Fibroblast of skin of right biceps (primary cell): ENCODE measurements around the gene CLCN2.
A peak's percentile ranks its signal among the peaks of the same experiment; 100 is the strongest.

Experiments
- DNase-seq: peaks from one replicate; pipeline ENCODE4 v3.0.0-alpha.2; 2013

The CLCN2 gene

DNA sequence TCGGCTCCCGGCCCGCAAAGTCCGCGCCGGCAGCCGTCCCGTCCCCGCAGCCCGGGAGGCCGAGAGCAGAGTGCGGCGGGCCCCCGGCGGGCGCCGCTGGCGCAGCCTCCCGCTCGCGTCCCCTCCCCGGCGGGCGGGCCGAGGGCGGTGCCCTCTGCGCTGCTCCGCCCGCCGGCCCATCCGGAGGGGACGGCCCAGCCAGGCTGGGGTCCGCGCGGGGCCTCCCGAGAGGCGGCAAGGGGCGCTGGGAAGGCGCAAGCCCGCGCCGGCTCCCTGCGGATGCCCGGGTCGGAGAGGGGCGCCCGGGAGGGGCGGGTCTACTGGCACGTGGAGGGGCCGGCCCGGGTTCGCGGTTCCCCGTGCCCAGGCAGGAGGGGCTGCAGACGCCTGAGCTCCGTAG, at the start of gene CLCN2, which contains the start of gene POLR2H:
TSS of gene CLCN2 (minus strand) at position 74 of the 400 bp plus-strand sequence. CDS start 126 bp downstream, outside the sequence.
TSS of gene POLR2H (plus strand) at position 179 of the 400 bp plus-strand sequence. CDS start 1,783 bp downstream, outside the sequence.
- DNase-seq = peak; percentile 63

DNA sequence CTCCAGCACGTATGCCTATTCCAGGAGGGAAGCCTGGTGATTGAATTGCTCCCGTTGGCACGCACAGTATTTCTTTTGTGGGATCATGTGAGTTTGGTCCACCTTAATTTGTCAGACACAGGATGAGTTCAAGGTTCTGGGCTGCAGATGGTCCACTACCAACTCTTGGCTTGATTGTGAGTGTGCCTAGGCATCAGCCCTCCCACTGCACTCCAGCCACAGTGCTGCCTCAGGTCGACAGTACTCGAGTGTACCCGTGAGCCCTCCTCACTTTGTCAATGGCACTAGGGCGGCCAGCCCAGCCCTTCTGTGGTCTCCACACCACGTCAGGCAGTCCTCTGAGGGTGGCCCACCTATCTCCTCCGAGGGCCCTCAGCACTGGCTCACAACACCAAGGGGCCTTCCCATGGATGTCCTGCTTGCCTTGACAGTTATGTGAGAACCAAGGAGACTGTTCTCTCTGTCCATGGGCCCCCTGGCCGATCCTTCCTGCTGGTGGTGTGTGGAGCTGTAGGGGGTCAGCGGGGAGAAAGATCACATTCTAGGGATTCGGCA, 48.6 kb upstream of the CLCN2 start:
- DNase-seq = no peak

DNA sequence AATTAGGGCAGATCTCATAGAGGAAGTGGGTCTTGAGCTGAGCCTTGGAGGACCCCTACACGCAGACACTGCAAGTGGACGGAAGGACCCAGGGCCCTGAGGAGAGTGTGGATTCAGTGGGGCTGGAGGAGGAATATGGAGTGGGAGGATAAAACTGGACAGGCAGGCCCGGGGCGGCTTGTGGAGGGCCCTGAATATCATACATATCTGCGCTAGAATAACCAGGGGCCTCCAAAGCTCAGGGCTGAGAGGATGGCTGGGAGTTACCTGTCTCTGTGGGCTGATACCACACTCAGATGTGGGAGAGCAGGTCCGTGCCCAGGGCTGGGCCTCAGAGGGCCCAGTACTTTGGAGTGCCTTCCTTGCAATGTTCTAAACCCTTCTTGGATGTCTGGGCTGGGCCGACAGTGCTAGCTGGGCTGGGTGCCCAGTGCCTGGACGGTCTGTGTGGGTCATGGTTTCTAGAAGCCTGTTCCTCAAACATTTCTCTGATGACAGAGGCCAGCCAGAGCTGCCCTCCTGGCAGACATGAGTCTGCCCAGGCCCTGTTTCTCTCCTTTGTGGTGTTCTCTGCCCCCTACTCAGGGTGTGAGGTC, 48.0 kb upstream of the CLCN2 start:
- no peak for DNase-seq

DNA sequence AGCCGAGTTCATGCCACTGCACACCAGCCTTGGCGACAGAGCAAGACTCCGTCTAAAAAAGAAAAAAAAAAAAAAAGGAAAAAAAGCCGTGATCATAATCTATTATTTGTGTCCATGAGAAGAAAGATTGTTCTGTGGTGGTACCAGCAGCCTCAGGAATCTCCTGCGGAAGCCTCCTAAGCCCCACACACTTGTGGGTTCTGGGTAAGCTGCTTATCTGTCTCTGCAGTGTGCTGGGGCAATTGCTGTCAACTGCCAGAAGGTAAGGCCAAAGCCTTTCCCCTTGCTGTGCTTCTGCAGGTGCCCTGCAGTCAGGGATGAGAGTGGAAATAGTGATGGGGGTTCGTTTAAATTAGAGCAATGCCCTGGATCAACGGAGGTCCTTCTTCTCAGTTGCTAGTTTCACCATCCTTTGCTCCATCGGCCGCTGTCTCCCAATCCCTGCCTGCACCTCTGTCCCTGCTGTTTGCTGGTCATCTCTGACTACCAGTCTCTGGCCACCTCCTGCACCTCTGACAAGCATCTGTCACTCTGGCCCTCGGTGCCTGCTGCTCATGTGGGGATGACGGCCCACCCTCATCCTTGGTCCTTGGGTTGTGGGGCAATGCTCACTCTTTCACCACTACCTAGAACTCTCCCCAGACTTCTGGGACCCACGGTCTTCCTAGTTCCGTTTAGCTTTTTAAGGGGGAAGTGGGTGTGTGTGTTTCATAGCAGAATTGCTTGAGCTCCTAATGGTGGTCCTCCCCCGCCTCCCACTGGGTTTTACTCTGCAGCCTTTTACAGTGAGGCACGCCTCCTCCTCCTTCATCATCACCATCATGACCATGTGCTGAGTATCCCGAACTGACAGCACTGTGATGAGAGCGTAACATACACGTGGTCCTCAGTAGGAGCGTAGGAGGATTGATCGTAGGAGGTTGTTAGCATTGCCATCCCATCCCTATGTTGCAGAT, 43.9 kb upstream of the CLCN2 start:
- DNase-seq = no peak

DNA sequence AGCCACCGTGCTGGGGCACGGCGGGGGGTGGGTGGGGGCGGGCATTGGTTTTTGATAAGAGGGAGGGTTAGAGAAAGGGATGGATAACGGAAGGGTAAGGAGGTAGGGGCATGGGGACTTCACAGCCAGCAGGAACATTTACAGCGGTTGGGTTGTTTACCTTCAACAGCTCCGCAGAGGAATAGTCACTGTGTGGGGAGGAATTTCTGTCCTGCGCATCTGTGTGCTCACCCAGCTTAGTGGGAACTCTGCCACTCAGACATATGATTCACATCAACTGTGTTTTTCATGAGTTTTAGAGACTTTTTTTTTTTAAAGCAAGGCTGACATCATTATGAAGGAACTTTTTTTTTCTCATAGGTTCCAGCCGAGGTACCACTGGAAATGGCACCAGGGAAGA, 38.0 kb upstream of the CLCN2 start:
- DNase-seq = peak; percentile 94

DNA sequence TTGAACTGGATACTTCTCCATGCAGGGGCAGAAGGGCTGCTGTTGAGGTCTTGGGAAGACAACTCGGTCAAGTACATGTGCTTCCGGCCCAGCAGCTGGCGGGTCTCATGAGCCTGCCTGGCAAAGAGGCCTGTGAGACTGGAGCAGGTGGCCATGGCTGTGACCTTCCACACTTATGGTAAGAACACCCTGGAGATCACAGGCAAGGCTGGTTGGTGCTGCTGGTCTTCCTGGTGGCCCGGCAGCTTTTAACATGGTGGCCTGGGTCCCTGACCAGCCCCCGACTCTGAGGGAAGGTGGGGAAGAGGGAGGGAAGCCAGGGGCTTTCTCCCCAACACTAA, 33.9 kb upstream of the CLCN2 start:
- no peak for DNase-seq

DNA sequence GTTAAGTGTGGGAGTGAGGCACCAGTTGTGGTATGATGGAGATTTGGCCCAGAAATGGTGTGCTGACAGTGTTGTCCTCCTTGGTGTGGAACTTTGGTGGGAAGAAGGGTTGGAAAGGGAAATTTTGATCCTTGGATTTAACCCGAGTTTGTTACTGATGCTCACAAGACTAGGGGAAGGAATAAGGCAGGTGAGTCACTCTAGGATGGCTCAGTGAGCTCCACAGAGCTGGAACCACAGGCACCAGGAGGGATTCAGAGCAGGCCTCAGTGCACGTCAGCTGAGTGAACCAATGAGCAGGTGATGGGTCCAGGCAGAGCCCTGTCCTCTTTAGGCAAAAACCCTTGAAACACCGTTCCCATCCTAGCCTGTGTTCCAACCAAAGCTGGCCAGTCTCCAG, 29.9 kb upstream of the CLCN2 start:
- no peak for DNase-seq

DNA sequence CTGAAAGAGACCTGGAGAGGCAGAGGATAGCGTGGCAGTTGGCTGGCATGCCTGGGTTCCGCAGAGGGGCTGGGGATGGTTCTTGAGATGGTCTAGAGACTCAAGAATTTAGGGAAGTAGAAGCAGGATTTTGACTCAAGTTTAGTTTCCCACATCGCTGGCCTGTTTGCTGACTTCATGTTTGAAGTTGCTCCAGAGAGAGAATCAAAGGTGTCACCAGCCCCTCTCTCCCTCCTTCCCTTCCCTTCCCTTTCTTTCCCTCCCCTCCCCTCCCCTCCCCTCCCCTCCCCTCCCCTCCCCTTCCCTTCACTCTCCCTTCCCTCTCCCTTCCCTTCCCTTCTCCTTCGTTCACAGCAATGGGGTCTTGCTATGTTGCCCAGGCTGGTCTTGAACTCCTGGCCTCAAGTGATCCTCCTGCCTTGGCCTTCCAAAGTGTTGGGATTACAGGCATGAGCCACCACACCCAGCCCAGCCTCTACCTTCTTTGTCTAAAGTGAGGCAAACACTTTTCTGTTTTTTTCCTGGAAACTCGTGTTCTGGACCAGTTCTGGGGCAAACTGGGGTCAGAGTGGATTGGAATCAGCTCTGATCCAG, 28.6 kb upstream of the CLCN2 start:
- DNase-seq = no peak

DNA sequence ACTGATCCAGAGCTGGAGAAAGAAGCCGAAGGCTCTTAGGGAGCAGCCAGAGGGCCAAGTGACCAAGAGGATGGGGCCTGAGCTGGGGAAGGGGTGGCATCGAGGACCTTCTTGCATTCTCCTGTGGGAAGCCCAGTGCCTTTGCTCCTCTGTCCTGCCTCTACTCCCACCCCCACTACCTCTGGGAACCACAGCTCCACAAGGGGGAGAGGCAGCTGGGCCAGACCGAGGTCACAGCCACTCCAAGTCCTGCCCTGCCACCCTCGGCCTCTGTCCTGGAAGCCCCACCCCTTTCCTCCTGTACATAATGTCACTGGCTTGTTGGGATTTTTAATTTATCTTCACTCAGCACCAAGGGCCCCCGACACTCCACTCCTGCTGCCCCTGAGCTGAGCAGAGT, 28.0 kb upstream of the CLCN2 start:
- DNase-seq = no peak

DNA sequence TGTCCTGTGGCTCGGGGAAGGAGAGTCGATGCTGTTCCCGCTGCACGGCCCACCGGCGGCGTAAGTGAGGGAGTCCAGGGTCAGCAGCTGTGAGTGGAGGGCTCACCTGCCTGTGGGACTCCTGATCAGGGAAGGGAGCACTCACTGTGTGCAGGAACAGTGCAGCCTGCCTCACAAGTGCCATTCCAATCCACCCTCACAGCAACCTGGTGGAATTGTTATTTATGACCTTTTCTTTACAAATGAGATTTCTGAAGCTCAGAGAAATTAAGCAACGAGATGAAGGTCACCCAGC, 27.5 kb upstream of the CLCN2 start:
- DNase-seq = no peak

DNA sequence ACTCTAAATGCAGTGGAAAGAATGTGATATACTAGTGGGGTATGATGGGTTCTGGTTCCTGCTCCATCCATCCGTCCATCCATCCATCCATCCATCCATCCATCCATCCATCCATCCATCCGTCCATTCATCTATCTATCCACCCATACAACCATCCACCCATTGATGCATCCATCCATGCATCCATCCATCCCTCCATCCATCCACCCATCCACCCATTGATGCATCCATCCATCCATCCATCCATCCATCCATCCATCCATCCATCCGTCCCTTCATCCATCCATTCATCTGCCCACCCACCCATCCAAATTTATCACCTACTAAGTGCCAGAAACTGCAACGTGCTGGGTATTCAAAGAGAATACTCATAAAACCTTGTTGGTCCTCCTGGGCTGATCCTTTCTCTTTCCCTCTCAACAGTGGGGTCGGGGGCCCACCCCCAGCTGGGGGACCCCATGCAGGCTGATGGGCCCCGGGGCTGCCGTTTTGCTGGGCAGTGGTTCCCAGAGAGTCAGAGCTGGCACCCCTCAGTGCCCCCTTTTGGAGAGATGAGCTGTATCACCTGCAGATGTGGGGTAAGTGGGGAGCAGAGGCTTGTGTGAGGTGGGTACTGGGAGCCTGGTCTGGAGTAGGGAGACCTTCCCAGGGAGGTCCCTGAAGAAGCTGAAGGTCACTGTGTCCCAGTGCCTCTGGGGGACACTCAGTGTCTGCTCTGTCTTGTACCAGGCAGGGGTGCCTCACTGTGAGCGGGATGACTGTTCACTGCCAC, 26.9 kb upstream of the CLCN2 start:
- DNase-seq = no peak

DNA sequence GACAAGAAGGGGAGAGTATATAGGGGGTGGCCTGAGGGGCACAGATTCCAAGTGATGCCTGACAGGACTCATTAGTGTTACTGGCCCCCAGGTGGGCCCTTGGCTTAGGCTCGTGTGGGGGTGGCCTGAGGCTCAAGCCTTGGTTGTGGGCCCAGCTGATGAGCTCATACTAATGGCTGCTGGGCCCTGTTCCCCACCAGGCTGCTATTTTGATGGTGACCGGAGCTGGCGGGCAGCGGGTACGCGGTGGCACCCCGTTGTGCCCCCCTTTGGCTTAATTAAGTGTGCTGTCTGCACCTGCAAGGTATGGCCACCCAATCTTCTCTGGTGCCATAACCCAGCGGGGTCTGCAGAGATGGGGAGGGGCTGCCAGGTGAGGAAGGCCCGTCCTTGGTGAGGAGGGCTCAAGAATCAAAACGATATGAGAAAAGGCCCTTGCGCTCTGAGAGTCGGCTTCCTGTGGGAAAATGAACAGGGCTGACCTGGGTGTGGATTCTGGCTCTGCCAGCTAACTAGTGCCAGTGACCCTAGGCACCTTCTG, 25.8 kb upstream of the CLCN2 start:
- no peak for DNase-seq

DNA sequence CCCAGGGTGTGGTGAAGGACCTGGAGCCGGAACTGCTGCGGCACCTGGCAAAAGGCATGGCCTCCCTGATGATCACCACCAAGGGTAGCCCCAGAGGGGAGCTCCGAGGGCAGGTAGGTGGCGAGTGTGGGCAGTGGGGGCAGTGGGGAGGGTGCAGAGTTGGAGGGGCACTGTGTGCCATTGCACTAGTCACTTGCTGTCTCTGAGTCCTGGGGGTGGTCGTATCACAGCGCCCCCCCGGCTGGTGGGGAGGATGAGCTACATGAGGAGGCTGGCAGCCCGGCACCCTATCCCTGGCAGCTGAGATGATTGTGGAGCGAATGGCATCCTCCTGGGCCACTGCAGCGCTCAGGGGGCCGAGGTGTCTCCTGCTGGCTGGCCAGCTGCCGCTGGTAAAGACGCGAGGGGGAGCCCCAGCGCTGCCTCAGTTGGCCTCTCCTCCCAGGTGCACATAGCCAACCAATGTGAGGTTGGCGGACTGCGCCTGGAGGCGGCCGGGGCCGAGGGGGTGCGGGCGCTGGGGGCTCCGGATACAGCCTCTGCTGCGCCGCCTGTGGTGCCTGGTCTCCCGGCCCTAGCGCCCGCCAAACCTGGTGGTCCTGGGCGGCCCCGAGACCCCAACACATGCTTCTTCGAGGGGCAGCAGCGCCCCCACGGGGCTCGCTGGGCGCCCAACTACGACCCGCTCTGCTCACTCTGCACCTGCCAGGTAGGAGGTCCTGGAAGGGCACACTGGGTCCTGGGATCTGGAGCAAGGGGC, 24.8 kb upstream of the CLCN2 start:
- DNase-seq = no peak

DNA sequence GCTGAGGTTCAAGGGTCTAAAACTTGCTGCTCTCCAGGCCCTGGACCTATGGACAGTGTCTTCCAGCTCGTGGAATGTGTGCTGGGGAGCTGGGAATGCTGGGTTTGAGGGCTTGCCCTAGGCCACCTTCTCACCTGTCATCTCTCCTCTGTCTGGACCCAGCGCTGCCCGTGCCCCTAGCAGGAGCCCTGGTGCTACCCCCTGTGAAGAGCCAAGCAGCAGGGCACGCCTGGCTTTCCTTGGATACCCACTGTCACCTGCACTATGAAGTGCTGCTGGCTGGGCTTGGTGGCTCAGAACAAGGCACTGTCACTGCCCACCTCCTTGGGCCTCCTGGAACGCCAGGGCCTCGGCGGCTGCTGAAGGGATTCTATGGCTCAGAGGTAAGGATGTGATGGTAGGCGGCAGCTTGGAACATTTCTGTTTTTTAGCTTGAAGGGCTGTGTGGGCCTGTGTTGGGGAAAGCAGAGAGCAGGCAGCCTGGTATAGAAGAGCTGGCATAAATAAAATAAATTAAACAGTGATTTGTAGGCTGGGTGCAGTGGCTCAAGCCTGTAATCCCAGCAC, 23.5 kb upstream of the CLCN2 start:
- no peak for DNase-seq

DNA sequence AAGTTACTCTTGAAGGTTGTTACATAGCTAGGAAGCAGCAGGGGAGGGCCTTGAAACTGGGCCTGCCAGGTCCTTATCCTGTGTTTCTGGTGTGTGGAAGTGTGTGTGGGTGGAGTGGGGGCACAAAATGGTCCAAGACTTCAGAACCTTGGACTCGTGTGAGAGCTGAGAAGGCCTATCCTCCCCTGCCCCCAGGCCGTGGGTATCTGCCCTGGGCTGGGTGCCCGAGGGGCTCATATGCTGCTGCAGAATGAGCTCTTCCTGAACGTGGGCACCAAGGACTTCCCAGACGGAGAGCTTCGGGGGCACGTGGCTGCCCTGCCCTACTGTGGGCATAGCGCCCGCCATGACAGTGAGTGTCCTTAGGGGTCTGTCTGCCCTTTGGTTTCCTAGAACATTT, 22.9 kb upstream of the CLCN2 start:
- no peak for DNase-seq

DNA sequence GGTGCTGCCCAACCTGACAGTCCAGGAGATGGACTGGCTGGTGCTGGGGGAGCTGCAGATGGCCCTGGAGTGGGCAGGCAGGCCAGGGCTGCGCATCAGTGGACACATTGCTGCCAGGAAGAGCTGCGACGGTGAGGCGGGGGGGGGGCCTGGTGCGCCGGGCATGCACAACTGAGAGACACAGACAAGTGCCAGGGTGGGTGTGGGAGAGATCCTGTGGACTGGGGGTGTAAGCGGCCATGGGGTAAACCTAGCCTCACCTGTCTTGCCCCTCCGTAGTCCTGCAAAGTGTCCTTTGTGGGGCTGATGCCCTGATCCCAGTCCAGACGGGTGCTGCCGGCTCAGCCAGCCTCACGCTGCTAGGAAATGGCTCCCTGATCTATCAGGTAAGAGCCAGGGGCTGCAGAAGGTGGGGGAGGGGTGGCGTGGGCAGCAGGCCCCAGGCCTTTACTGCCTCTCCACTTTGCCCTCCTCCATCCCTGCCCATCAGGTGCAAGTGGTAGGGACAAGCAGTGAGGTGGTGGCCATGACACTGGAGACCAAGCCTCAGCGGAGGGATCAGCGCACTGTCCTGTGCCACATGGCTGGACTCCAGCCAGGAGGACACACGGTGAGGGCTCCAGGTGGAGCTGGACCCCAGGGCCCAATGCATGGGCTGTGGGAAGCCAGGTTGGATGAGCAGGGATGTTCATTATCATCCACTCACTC, 21.8 kb upstream of the CLCN2 start:
- no peak for DNase-seq

DNA sequence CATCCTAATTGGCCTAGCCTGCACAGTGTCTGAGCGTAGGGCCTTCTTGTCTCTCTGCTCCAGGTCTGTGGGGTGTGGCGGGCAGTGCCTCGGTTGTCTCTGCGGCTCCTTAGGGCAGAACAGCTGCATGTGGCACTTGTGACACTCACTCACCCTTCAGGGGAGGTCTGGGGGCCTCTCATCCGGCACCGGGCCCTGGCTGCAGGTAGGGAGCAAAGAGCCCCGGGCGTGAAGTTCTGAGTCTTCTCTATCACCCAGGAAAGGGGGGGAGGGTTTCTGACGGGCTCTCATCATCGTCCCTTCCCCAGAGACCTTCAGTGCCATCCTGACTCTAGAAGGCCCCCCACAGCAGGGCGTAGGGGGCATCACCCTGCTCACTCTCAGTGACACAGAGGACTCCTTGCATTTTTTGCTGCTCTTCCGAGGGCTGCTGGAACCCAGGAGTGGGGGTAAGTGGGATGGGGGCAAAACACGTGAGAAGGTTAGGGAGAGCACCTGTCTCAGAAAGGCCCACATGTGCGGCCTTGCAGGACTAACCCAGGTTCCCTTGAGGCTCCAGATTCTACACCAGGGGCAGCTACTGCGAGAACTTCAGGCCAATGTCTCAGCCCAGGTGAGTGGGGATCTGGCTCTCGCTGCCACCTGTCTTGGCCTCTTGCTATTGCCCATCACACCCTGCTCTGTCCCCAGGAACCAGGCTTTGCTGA, 21.1 kb upstream of the CLCN2 start:
- DNase-seq = no peak

DNA sequence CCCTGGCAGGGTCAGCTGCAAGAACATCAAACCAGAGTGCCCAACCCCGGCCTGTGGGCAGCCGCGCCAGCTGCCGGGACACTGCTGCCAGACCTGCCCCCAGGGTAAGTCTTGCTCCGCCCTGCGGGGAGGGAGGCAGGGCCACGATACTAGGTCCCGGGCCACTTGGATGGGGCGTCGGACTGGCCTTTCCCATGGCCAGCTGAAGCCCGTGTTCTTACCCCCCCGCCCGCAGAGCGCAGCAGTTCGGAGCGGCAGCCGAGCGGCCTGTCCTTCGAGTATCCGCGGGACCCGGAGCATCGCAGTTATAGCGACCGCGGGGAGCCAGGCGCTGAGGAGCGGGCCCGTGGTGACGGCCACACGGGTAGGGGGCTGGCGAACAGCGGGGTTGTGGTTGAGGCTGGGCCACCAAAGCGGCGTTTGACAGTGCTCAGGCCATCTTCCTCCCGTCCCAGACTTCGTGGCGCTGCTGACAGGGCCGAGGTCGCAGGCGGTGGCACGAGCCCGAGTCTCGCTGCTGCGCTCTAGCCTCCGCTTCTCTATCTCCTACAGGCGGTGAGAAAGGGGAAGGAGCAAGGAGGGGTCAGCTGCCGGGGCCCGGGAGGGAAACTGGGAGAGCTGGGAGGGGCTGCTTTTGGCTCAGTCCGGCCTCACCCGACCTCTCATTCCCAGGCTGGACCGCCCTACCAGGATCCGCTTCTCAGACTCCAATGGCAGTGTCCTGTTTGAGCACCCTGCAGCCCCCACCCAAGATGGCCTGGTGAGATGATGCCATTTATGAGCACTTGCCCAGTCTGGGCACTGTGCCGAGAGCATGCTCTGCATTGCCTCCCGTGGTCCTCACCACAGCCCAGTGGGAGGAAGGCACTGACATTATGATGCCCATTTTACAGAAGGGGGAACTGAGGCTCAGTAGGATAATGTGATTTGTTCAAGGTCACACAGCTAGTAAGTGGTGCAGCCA, 20.1 kb upstream of the CLCN2 start:
- no peak for DNase-seq

DNA sequence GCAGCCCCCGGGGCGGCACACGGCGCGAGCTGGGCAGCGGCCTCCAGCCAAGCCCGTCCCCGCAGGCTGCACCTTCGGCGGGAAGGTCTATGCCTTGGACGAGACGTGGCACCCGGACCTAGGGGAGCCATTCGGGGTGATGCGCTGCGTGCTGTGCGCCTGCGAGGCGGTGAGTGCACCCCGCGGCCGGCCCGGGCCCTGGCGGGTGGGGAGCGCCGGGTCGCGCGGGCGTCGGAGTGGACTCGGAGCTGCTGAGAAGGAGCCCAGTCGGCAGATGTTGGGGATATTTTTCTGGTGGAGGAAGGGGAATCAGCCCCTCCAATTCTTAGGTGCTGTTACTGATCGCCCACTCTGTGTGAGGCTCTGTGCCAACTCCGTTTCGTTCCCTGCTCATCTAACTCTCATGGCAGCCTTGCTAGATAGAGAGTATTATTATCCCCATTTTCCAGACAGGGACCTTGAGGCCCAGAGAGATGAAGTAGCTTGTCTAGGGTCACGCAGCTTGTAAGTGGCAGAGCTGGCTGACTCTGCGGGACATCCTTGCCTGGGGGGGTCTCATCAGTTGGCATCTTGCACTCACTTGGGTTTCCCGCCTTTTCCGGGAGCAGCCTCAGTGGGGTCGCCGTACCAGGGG, 19.3 kb upstream of the CLCN2 start:
- DNase-seq = no peak
